K562 (cell line): ENCODE data around the gene CD38. TPM values are rescaled to one million over a fixed set of nuclear protein-coding genes. Genes with fewer than 3 reads are reported as not detected.
A peak's percentile ranks its signal among the peaks of the same experiment; 100 is the strongest.

ENCODE experiments used
- ATAC-seq: fragments of 200-7000 bp; cut with Tn5 transposase; 3 replicates; pipeline ENCODE4 v1.9.1; 2020; ENCODE audit warnings: moderate library complexity
- BruUV-seq: library from RNA; stranded (reverse); fragments of 400-500 nt; replicated peaks from 2 replicates; lab custom pipeline; 2021; lab: Mats Ljungman, UMichigan
- CTCF ChIA-PET: fragments of 300-600 bp; formaldehyde crosslinking; extraction: SDS; loops from one replicate; lab custom pipeline; 2021; ENCODE audit warnings: low intra/inter-chr PET ratio; lab: Yijun Ruan, JAX
- POLR2A ChIA-PET: fragments of 300-600, 350-650 bp; sonication (Branson Sonifier 250); formaldehyde crosslinking; extraction: SDS; loops from one replicate; lab custom pipeline; 2021; ENCODE audit warnings: antibody characterized with exemption, inconsistent platforms; lab: Yijun Ruan, JAX
- DNase-seq, 4 experiments: peaks; one replicate each; pipeline versions ENCODE4 v3.0.0 to v3.0.0-alpha.2; 2011 to 2018; ENCODE audit warnings: low spot score in 3 of 4, mixed read lengths in 3 of 4; ENCODE audit errors: extremely low read depth in 1 of 4
- FAIRE-seq: peaks from 2 replicates; lab custom pipeline; 2011; peaks lifted over from hg19 to GRCh38; lab: Jason Lieb, UNC
- H2AFZ ChIP-seq: 2 replicates; pipeline ENCODE4 v1.6.0; 2011; ENCODE audit warnings: low read depth, low read length, control low read depth, inconsistent platforms
- H3K27ac ChIP-seq: fragments of 200-600 bp; 3 replicates; pipeline ENCODE4 v1.8.0; 2011; ENCODE audit warnings: low read depth, mild to moderate bottlenecking, control low read depth, inconsistent platforms, low read length, moderate library complexity, mixed read lengths; ENCODE audit errors: extremely low read depth
- H3K27me3 ChIP-seq, 2 experiments: fragments of 300-600 bp in 1 of 2; 2 replicates in 1 of 2; 3 replicates in 1 of 2; pipeline versions ENCODE4 v1.6.0 to v1.8.0; 2011; ENCODE audit warnings: inconsistent platforms in 2 of 2, low read length in 2 of 2, mild to moderate bottlenecking in 1 of 2, mixed read lengths in 1 of 2, moderate library complexity in 1 of 2; ENCODE audit not compliant: control insufficient read depth in 2 of 2, insufficient read depth in 2 of 2
- H3K36me3 ChIP-seq: fragments of 300-600 bp; 3 replicates; pipeline ENCODE4 v1.8.0; 2011; ENCODE audit warnings: mild to moderate bottlenecking, low read length, inconsistent platforms; ENCODE audit not compliant: control insufficient read depth, insufficient read depth
- H3K4me1 ChIP-seq, 2 experiments: fragments of 200-600 bp in 1 of 2; replicated peaks in 1 of 2; 2 replicates in 1 of 2; 3 replicates in 1 of 2; pipeline versions ENCODE4 v1.5.1 to v1.8.0; 2011; ENCODE audit warnings: inconsistent platforms in 2 of 2, low read length in 2 of 2, mild to moderate bottlenecking in 1 of 2, mixed read lengths in 1 of 2, moderate library complexity in 1 of 2; ENCODE audit not compliant: control insufficient read depth in 2 of 2, insufficient read depth in 2 of 2
- H3K4me2 ChIP-seq: 2 replicates; pipeline ENCODE4 v1.6.1; 2011; ENCODE audit warnings: low read length, control low read depth, inconsistent platforms, mixed read lengths; ENCODE audit not compliant: insufficient read depth
- H3K4me3 ChIP-seq: fragments of 200-600 bp; sonication (generic), shearing (Covaris generic); 2 replicates; pipeline ENCODE4 v1.5.1; 2016; ENCODE audit warnings: control low read depth, inconsistent platforms
- H3K79me2 ChIP-seq: fragments of 200-600 bp; 3 replicates; pipeline ENCODE4 v1.8.0; 2011; ENCODE audit warnings: low read length, inconsistent platforms; ENCODE audit not compliant: control insufficient read depth, insufficient read depth
- H3K9ac ChIP-seq, 2 experiments: 2 replicates each; pipeline versions ENCODE4 v1.6.0 to v1.6.1; 2011; ENCODE audit warnings: low read depth in 2 of 2, low read length in 2 of 2, control low read depth in 1 of 2, inconsistent platforms in 1 of 2, mild to moderate bottlenecking in 1 of 2, mixed read lengths in 1 of 2; ENCODE audit not compliant: insufficient read depth in 1 of 2
- H3K9me1 ChIP-seq: one replicate; pipeline ENCODE4 v1.6.0; 2011; ENCODE audit warnings: inconsistent platforms, mild to moderate bottlenecking, low read length, moderate library complexity; ENCODE audit not compliant: control insufficient read depth, insufficient read depth
- H3K9me3 ChIP-seq: replicated peaks from 2 replicates; pipeline ENCODE4 v1.5.1; 2011; ENCODE audit warnings: low read depth, low read length, inconsistent platforms; ENCODE audit not compliant: control insufficient read depth, insufficient read depth
- H4K20me1 ChIP-seq: replicated peaks from 2 replicates; pipeline ENCODE4 v1.6.1; 2011; ENCODE audit warnings: low read length, inconsistent platforms, mixed read lengths; ENCODE audit not compliant: control insufficient read depth, insufficient read depth
- ATF7 ChIP-seq: fragments of 450-650 bp; IDR thresholded peaks from 2 replicates; pipeline ENCODE4 v1.7.1; 2014; ENCODE audit warnings: mild to moderate bottlenecking, moderate library complexity
- CBX5 ChIP-seq: IDR thresholded peaks from 2 replicates; pipeline ENCODE4 v1.6.1; 2014; ENCODE audit warnings: low read depth, borderline replicate concordance
- CC2D1A ChIP-seq: fragments of 450-650 bp; IDR thresholded peaks from 2 replicates; pipeline ENCODE4 v1.6.1; 2017; ENCODE audit warnings: mild to moderate bottlenecking
- CEBPG ChIP-seq, 3 experiments: fragments of 200-800 bp in 1 of 3; sonication (Bioruptor generic) in 1 of 3; sonication (generic) in 1 of 3; formaldehyde crosslinking in 1 of 3; IDR thresholded peaks in 2 of 3; conservative IDR thresholded peaks in 1 of 3; 2 replicates each; pipeline versions ENCODE4 v1.6.1 to v1.8.0; 2016 to 2022; ENCODE audit warnings: missing compliant biosample characterization in 2 of 3, missing genetic modification characterization in 2 of 3, mild to moderate bottlenecking in 1 of 3, missing genetic modification reagents in 1 of 3
- CTBP1 ChIP-seq: fragments of 450-650 bp; IDR thresholded peaks from 2 replicates; pipeline ENCODE4 v1.6.1; 2016; ENCODE audit warnings: borderline replicate concordance
- HES1 ChIP-seq: fragments of 450-650 bp; IDR thresholded peaks from 2 replicates; pipeline ENCODE4 v1.6.1; 2016; ENCODE audit warnings: low read depth, mild to moderate bottlenecking, moderate library complexity
- HNRNPUL1 ChIP-seq: fragments of 200-400 bp; formaldehyde crosslinking; IDR thresholded peaks from 2 replicates; pipeline ENCODE4 v1.6.1; 2017; ENCODE audit warnings: low read length
- HOXB6 ChIP-seq: fragments of 250-450 bp; sonication (Bioruptor Pico); IDR thresholded peaks from 2 replicates; pipeline ENCODE4 v1.5.1; 2022; ENCODE audit warnings: mild to moderate bottlenecking, borderline replicate concordance
- ILK ChIP-seq: fragments of 450-650 bp; IDR thresholded peaks from 2 replicates; pipeline ENCODE4 v1.6.1; 2016; ENCODE audit warnings: missing genetic modification characterization, low read depth, mild to moderate bottlenecking, missing compliant biosample characterization, moderate library complexity, borderline replicate concordance
- KAT7 ChIP-seq: sonication (generic); formaldehyde crosslinking; IDR thresholded peaks from 2 replicates; pipeline ENCODE4 v1.8.0; 2022; ENCODE audit warnings: missing genetic modification reagents, mild to moderate bottlenecking, borderline replicate concordance
- KDM2B ChIP-seq: fragments of 250-450 bp; sonication (Bioruptor Pico); IDR thresholded peaks from 2 replicates; pipeline ENCODE4 v1.8.0; 2021; ENCODE audit warnings: mild to moderate bottlenecking, moderate library complexity
- MNT ChIP-seq, 2 experiments: fragments of 450-650 bp; conservative IDR thresholded peaks; 2 replicates each; pipeline ENCODE4 v1.6.1; 2017; ENCODE audit warnings: mild to moderate bottlenecking in 2 of 2, moderate library complexity in 2 of 2
- MYC ChIP-seq, 2 experiments: fragments of 250-450 bp in 1 of 2; sonication (Bioruptor Pico) in 1 of 2; IDR thresholded peaks; 2 replicates each; pipeline versions ENCODE4 v1.5.1 to v1.6.1; 2012 to 2021; ENCODE audit warnings: low read depth in 2 of 2, borderline replicate concordance in 1 of 2, improper control_type of control experiment in 1 of 2, low read length in 1 of 2, mild to moderate bottlenecking in 1 of 2, moderate library complexity in 1 of 2
- NR2C1 ChIP-seq, 2 experiments: fragments of 450-650 bp; IDR thresholded peaks; 2 replicates each; pipeline ENCODE4 v1.6.1; 2017; ENCODE audit warnings: mild to moderate bottlenecking in 2 of 2, antibody characterized with exemption in 1 of 2, inconsistent platforms in 1 of 2, missing compliant biosample characterization in 1 of 2, missing genetic modification characterization in 1 of 2
- NR3C1 ChIP-seq: sonication (generic); formaldehyde crosslinking; IDR thresholded peaks from 2 replicates; pipeline ENCODE4 v1.8.1; 2022; ENCODE audit warnings: missing genetic modification reagents
- TEAD2 ChIP-seq: fragments of 450-650 bp; IDR thresholded peaks from 2 replicates; pipeline ENCODE4 v1.6.1; 2016; ENCODE audit warnings: missing genetic modification characterization, control low read depth, missing compliant biosample characterization
- TRIM24 ChIP-seq, 2 experiments: fragments of 450-650 bp; IDR thresholded peaks; 2 replicates each; pipeline ENCODE4 v1.6.1; 2016
- ZNF584 ChIP-seq: fragments of 200-800 bp; sonication (Bioruptor generic); IDR thresholded peaks from 2 replicates; pipeline ENCODE4 v1.6.1; 2016; ENCODE audit warnings: low read depth, mild to moderate bottlenecking, missing genetic modification characterization, missing compliant biosample characterization
- WGBS: fragments of 100-300 bp; shearing (Covaris generic); methylation state at CpG from one replicate; pipeline ENCODE4 v1.1.6; 2016; ENCODE audit warnings: low coverage, mixed read lengths; ENCODE audit not compliant: insufficient coverage; ENCODE audit errors: missing lambda C conversion rate; 5-methylcytosine and 5-hydroxymethylcytosine counted together
- in situ Hi-C: fragments of 300-500 bp; cut with MboI; formaldehyde crosslinking; loops from 4 replicates; pipeline ENCODE4 v1.15.0; 2018; ENCODE audit warnings: inconsistent platforms, mixed read lengths
- intact Hi-C: fragments of 100-400 bp; cut with micrococcal nuclease; formaldehyde crosslinking; loops from 2 replicates; pipeline ENCODE4 v1.14.2; 2022
- polyA plus RNA-seq, 8 experiments: library from polyadenylated mRNA; depleted of rRNA in 4 of 8; stranded (reverse) in 5 of 8; unstranded in 3 of 8; fragments of >200 nt; fragmentation: Nextera tagmentation in 2 of 8; fragmentation: Illumina TruSeq in 1 of 8; extraction: Ambion mirVana in 2 of 8; extraction: Trizol in 1 of 8; gene quantifications; 2 replicates each; pipeline versions ENCODE4 v1.2.1 to v1.2.3, GENCODE V29; 2011 to 2014; ENCODE audit warnings: inconsistent platforms in 1 of 8, missing spikeins in 1 of 8
- total RNA-seq, 7 experiments: library from RNA; depleted of rRNA in 6 of 7; stranded (reverse); fragments of >200 nt in 6 of 7; fragmentation: Illumina TruSeq in 2 of 7; extraction: Trizol in 2 of 7; gene quantifications; 2 replicates each; pipeline versions ENCODE4 v1.2.1 to v1.2.3, GENCODE V29; 2011 to 2021; ENCODE audit warnings: low replicate concordance in 1 of 7

The CD38 gene
- total and polyA plus RNA-seq, 9 of the 15 experiments (the other 6 are each of a cell fraction or from before 2014, with no cell fraction given) = 0.04 to 0.06 (median 0.04) TPM; not detected in 5

GRCh38 chr4:15852524-15852923 is 74.4 kb downstream of the CD38 start:
- BruUV-seq = no TSS peak
- 0 out of 2 replicates have a peak overlapping the region, but pooled peaks have one; percentile 28 for H3K4me2 ChIP-seq
- no peaks in the 10 kb centered on the region for H3K9me1 ChIP-seq
- H2AFZ ChIP-seq = peak overlapping the region; percentile 19; the same call in 1 of the 2 replicates
- no peaks in the 10 kb centered on the region for H3K9me3 ChIP-seq
- WGBS = 0% methylated on average over 2 of the region's 9 CpGs
- no peak for DNase-seq
- intact Hi-C loops (no loop called here), in situ Hi-C loops (no loop called here)
- H3K27me3 ChIP-seq = peaks cover 8% of the 10 kb centered on the region in 2 experiments; a peak in 4 of 5 replicates
- H3K4me1 ChIP-seq = 0 out of 5 replicates have a peak, but pooled peaks cover 0 to 3% of the 10 kb centered on the region in 2 experiments
- peak; percentile 47 for ATAC-seq
- no peak for FAIRE-seq
- H3K36me3 ChIP-seq = no peaks in the 10 kb centered on the region
- CTCF ChIA-PET = no interaction called here
- POLR2A ChIA-PET = no interaction called here
- no peak overlapping the region for H3K9ac ChIP-seq
- H3K27ac ChIP-seq = no peak overlapping the region
- H3K79me2 ChIP-seq = no peaks in the 10 kb centered on the region
- no peak overlapping the region for H3K4me3 ChIP-seq
- TF ChIP-seq KDM2B (CRISPR knock-in tag) (no peak), CBX5 (no peak), NR2C1 (IDR thresholded peaks at IDR 0.05) (no peak), NR2C1 (tag; IDR thresholded peaks at IDR 0.05) (no peak), TEAD2 (tag) (no peak), TRIM24 (IDR thresholded peaks at IDR 0.05) (no peak), MYC (IDR thresholded peaks at IDR 0.05; ENCODE audit: low read depth, low read length) (no peak), MYC (CRISPR knock-in tag; IDR thresholded peaks at IDR 0.05; ENCODE audit: borderline replicate concordance, low read depth) (no peak), CEBPG (CRISPR knock-in tag; IDR thresholded peaks at IDR 0.05) (no peak), CEBPG (tag; conservative IDR thresholded peaks at IDR 0.05 in 1 of 2, IDR thresholded peaks at IDR 0.05 in 1 of 2) (no peak), HNRNPUL1 (no peak), CTBP1 (no peak), ATF7 (no peak), ZNF584 (no peak), HES1 (no peak), HOXB6 (CRISPR knock-in tag) (no peak), NR3C1 (no peak), ILK (tag) (no peak), MNT (conservative IDR thresholded peaks at IDR 0.05) (no peak), KAT7 (no peak), CC2D1A (no peak)
- H4K20me1 ChIP-seq = no peaks in the 10 kb centered on the region
